K562 treated with DMSO at 1 percent for 48 hours (cell line): Measurements from ENCODE around the gene ZNF230. TPM values are rescaled to one million over a fixed set of nuclear protein-coding genes. Genes with fewer than 3 reads are reported as not detected.

Experiments
- total RNA-seq: library from RNA; unstranded; fragments of 300-600 nt; gene quantifications from 2 replicates; pipeline ENCODE4 v1.2.3, GENCODE V29; 2022; ENCODE audit warnings: low replicate concordance; ENCODE audit errors: extremely low read depth

Gene ZNF230
- total RNA-seq, result not detected in 2 replicates

DNA sequence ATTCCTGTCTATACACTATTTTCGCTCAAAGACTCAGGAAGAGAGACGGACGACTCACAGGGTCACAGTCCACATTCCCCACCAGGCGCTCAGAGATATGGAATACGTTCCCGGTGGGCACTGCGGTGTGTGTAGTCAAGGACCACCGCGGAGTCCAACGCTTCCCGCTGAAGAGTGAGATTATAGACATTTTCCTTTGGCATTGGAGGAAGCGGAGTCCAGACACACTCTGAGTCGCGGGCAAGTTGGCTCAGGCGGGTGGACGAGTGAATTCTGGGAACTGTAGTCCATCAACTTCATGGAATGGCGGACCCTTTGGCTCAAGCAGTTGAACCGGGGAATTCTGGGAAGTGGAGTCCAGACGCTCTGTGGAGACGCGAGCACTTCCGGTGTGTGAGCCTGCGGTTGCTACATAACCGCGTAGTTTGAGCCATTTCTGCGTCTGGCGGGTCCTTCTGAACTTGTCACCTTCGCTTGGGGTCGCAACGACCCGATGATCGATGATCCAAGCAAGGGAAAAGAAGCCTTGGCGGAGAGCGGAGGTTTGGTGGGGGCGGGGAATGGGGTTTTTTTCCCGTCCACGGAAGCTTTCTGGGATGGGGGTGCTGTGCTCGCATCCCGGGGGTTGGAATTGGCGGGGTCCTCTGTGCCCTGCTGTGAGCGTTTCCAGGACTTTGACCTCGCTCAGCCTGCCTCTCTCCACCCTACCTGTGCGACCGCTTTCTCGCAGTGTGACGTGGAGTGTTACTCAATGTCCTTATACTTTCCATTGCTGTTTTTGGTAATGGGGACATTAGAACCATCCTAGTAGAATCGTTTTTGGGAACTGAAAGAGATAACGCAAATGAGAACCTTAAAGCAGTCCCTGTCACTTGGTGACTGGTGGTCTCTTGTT, at the start of gene ZNF230:
Gene ZNF230 (plus strand): TSS at position 392 of the 895 bp plus-strand sequence. CDS start 4,122 bp downstream, outside the sequence.

DNA sequence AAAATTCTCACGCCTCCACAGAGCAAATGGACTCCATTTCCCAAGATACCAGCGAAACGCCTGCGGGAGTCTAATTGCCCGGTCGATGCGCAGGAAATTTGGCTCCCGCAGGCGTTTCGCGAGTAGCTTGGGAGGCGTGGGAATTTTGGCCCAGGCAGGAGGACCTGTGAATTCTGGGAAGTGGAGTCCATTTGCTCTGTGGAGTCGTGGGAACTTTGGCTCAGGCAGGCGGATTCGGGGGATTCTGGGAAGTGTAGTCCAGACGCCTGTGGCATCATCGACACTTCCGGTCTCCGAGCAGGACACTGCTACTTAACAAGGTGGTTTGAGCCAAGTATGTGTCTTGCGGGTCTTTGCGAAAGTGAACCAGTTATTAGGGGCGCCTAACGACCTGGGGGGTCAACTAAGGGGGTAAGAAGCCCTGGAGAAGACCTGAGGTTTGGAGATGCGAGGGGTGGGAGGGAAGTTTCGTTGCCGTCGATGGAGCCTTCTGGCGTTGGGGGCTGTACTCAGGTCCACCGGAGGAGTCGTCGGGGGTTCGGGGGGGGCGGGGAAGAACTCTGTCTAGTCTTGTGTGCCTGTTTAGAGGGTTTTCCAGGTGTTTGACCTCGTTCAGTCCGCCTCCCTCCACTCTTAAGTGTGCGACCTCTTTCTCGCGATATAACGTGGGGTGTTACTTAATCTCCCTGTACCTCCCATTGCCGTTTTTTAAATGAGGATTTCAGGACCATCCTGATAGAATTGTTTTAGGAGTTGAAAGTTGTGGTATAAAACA, 18.7 kb upstream of the ZNF230 start, which contains the start of gene ZNF155:
Gene ZNF155 (plus strand): TSS at position 277 of the 775 bp plus-strand sequence. CDS start 4,356 bp downstream, outside the sequence.

DNA sequence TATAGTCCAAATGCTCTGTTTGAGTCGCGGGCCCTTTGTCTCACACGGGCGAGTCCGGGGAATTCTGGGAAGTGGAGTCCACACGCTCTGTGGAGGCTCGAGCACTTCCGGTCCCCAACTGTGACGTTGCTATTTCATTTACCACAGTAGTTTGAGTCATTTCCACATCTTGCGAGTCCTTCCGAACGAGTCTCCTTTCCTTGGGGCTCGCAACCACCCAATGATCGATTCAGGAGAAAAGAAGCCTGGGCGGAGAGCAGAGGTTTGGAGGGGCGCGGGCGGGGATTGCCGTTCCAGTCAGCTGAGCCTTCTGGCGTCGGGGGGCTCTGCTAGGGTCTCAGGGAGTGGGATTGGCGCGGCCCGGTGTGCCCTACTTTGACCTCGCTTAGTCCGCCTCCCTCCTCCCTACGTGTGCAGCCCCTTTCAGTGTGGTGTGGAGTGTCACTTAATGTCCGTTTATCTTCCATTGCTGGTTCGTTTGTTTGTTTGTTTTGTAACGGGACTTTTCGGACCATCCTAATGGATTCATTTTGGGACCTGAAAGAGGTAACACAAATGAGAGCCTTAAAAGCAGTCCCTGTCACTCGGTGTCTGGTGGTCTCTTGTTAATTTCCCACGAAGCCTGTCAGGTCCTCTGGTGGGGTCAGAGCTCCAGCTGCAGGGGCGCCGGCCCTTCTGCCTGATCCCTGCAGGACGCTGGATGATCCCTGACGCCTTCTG, 22.6 kb downstream of the ZNF230 start, which contains the start of gene ZNF222:
Gene ZNF222 (plus strand): TSS at position 163 of the 720 bp plus-strand sequence. CDS start 58 bp downstream, at position 221.

DNA sequence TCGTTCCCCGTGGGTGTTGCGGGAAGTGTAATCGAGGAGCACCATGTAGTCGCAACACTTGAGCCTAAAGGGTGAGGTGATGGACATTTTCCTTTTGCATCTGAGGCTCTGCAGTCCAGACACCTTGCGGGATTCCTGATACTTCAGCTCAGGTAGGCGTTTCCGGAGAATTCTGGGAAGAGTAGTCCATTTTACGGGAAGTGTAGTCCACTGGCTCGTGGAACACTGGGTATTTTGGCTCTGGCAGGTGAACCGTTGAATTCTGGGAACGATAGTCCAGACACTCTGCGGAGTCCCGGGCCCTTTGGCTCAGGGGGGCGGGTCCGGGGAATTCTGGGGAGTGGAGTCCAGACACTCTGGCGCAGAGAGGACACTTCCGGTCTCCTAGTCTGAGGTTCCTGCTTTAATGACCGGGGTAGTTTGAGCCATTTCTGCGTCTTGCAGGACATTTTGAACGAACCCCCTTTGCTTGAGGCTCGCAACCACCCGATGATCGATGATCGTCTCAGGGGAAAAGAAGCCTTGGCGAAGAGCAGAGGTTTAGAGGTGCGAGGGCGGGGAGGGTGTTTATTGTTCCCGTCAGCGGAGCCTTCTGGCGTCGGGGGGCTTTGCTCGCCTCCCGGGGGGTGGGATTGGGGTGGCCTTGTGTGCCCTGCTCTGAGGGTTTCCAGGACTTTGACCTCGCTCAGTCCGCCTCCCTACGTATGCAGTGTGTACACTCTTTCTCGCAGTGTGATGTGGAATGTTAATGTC, 49.1 kb downstream of the ZNF230 start, which contains the start of gene ZNF223:
Gene ZNF223 (plus strand): TSS at position 387 of the 753 bp plus-strand sequence. CDS start 3,141 bp downstream, outside the sequence.

Other genes with a start within 250 kb of the ZNF230 start
- gene SMG9, start 248.0 kb upstream of the ZNF230 start, total RNA-seq, result not detected in 2 replicates
- not detected in 2 replicates for gene KCNN4, start 222.0 kb upstream of the ZNF230 start, total RNA-seq
- gene LYPD5, start 200.5 kb upstream of the ZNF230 start, total RNA-seq, result not detected in 2 replicates
- gene ZNF283, start 175.6 kb upstream of the ZNF230 start, total RNA-seq, result not detected in 2 replicates
- not detected in 2 replicates for gene ZNF404, start 119.0 kb upstream of the ZNF230 start, total RNA-seq
- gene ZNF45, start 67.7 kb upstream of the ZNF230 start, total RNA-seq, result not detected in 2 replicates
- not detected in 2 replicates for gene ZNF221, start 51.7 kb upstream of the ZNF230 start, total RNA-seq
- gene ZNF155, start 18.8 kb upstream of the ZNF230 start, total RNA-seq, result not detected in 2 replicates
- gene ZNF222, start 22.4 kb downstream of the ZNF230 start, total RNA-seq, result not detected in 2 replicates
- gene ZNF223, start 49.1 kb downstream of the ZNF230 start, total RNA-seq, result not detected in 2 replicates
- gene ZNF284, start 69.2 kb downstream of the ZNF230 start, total RNA-seq, result not detected in 2 replicates
- gene ZNF224, start 91.4 kb downstream of the ZNF230 start, total RNA-seq, result not detected in 2 replicates
- gene ZNF225, start 110.4 kb downstream of the ZNF230 start, total RNA-seq, result not detected in 2 replicates
- gene ZNF234, start 138.6 kb downstream of the ZNF230 start, total RNA-seq, result not detected in 2 replicates
- gene ZNF226, start 162.1 kb downstream of the ZNF230 start, total RNA-seq, result not detected in 2 replicates
- gene ZNF227, start 209.6 kb downstream of the ZNF230 start, total RNA-seq, result not detected in 2 replicates